ENCODE measurements around the gene EFS. TPM values are rescaled to one million over a fixed set of nuclear protein-coding genes. Genes with fewer than 3 reads are reported as not detected.

The EFS gene
- total RNA-seq, 4 donors from 2014 or later: 31.4 to 38.2 (median 34.2) TPM

DNA sequence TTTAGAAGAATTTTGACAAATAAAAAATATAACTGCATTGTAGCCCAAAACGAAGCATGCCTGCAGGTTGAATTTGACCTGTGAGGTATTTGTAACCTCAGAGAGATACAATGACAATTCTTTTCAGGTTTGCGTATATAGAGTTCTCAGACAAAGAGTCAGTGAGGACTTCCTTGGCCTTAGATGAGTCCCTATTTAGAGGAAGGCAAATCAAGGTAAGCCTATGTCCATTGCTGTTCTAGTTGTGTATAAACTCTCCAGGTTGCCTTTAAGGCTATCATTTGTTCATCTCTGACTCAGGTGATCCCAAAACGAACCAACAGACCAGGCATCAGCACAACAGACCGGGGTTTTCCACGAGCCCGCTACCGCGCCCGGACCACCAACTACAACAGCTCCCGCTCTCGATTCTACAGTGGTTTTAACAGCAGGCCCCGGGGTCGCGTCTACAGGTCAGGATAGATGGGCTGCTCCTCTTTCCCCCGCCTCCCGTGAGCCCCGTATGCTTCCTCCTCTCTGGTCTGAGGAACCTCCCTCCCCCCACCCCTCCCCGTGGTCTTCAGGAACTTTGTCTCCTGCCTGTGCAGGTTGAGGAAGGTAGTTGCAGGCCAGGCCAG is 41.0 kb downstream of the EFS start:
- no peaks in the 10 kb centered on the region for H3K27me3 ChIP-seq
- H3K9me3 ChIP-seq: no peaks in the 10 kb centered on the region
- DNase-seq (ENCODE audit: low spot score in 2 of 2): no peak
- H3K27ac ChIP-seq: no peak overlapping the region
- peaks cover 5 to 46% (median 23%) of the 10 kb centered on the region in 4 donors for H3K4me1 ChIP-seq
- H3K36me3 ChIP-seq: peaks cover 0 to 30% (median 19%) of the 10 kb centered on the region in 3 donors
- no peak overlapping the region for H3K4me3 ChIP-seq
- no peak for TF ChIP-seq EP300 (IDR thresholded peaks at IDR 0.05)
- TF ChIP-seq POLR2A (IDR thresholded peaks at IDR 0.05): no peak
- TF ChIP-seq CTCF (IDR thresholded peaks at IDR 0.05): no peak
- WGBS, 2 donors: 84 to 85% methylated on average over 18 of the region's 18 CpGs

DNA sequence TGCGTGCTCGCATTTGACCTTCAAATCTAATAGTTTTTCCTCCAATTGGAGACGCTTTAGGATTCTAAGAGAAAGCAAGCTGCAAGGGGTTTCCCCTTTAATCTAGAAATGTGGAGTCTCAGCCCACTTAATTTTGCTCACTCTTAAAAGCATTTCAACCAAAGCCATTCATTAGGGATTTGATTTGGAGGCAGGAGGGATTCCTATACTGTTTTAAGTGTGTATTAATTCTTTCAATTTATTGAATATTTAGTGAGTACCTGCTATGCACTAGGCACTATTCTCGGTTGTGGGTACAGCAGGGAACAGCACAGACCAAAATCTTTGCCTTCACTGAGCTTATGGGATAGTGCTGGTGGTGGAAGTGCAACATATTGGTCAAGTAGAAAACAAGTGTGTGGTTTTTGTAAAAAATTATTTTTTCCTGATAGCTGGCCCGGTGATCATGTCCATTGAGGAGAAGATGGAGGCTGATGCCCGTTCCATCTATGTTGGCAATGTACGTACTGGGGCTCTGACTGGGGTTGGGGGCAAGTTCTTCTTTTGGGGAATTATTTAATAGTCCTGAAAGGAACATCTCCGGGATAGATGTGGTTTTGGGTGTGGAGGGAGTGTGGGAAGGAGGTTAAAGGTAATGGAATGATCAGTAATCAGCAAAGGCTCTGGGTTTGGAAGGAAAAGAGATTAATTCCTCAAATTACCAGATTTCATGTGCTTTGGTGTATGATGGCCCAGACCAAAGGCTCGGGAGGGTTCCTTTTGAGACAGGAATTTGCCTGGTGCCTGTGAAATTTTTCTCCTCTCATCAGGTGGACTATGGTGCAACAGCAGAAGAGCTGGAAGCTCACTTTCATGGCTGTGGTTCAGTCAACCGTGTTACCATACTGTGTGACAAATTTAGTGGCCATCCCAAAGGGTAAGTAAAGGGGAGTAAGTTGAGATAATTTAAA is 42.1 kb downstream of the EFS start:
- TF ChIP-seq CTCF (IDR thresholded peaks at IDR 0.05): no peak
- DNase-seq (ENCODE audit: low spot score in 2 of 2): no peak
- H3K27ac ChIP-seq: peak overlapping the region in 3 of 4 donors; percentile 95 to 99 (median 98)
- H3K4me1 ChIP-seq: peaks cover 5 to 39% (median 20%) of the 10 kb centered on the region in 4 donors
- 35 to 37% methylated on average over 10 of the region's 10 CpGs for WGBS, 2 donors
- peaks cover 0 to 30% (median 19%) of the 10 kb centered on the region in 3 donors for H3K36me3 ChIP-seq
- H3K4me3 ChIP-seq: peak overlapping the region; percentile 78 to 99 (median 97)
- no peaks in the 10 kb centered on the region for H3K27me3 ChIP-seq
- no peaks in the 10 kb centered on the region for H3K9me3 ChIP-seq

DNA sequence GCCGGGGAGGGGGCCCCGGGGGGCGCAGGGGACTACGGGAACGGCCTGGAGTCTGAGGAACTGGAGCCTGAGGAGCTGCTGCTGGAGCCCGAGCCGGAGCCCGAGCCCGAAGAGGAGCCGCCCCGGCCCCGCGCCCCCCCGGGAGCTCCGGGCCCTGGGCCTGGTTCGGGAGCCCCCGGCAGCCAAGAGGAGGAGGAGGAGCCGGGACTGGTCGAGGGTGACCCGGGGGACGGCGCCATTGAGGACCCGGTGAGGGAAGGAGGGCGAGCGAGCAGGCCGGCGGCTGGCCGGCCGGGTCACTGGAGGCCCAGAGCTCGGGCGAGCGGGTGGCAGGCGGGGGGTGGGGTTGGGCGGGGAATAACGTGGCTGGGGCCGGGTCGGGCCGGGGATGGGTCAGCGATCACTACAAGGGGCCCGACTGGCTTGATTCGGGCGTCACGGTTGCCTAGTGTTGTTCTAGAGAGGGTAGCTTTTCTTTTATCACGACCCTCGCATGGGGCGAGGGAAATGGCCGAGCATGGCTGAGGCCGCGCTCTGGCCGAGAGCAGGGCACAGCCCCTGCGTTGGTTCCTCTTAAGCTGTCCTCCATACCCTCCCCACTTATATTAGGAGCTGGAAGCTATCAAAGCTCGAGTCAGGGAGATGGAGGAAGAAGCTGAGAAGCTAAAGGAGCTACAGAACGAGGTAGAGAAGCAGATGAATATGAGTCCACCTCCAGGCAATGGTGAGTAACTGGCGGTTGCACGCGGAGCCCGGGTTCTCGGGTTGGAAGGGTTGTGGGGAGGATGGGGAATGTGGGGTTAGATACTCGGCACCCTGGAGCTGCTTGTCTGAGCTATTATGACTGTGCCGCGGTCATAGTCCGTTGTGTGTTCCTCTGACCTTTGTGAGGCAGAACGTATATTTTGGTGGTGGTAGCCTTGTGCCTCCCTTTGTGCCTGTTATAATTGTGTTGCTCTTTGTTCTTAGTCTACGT is 43.1 kb downstream of the EFS start:
- Histone ChIP-seq H3K27me3 (no peaks in the 10 kb centered on the region), H3K4me3 (peak overlapping the region; percentile 78 to 99 (median 97)), H3K36me3 (peaks cover 0 to 30% (median 19%) of the 10 kb centered on the region in 3 donors), H3K27ac (peak overlapping the region; percentile 94 to 99 (median 96)), H3K9me3 (no peaks in the 10 kb centered on the region), H3K4me1 (peaks cover 5 to 35% (median 19%) of the 10 kb centered on the region in 4 donors)
- no peak for TF ChIP-seq CTCF (IDR thresholded peaks at IDR 0.05)
- TF ChIP-seq EP300 (IDR thresholded peaks at IDR 0.05): no peak
- TF ChIP-seq POLR2A (IDR thresholded peaks at IDR 0.05): no peak
- peak in 1 of 2 donors; percentile 23 for DNase-seq (ENCODE audit: low spot score in 2 of 2)
- 0 to 1% methylated on average over 24 to 31 of the region's 64 CpGs for WGBS, 2 donors

- Histone ChIP-seq H3K4me1 (peaks cover 5 to 35% (median 19%) of the 10 kb centered on the region in 4 donors), H3K36me3 (peaks cover 0 to 30% (median 19%) of the 10 kb centered on the region in 3 donors), H3K27me3 (no peaks in the 10 kb centered on the region), H3K27ac (peak within 1 kb of the TSS; percentile 94 to 99 (median 96)), H3K4me3 (peak within 1 kb of the TSS; percentile 78 to 99 (median 97)), H3K9me3 (no peaks in the 10 kb centered on the region)
- peak; percentile 99 for DNase-seq (ENCODE audit: low spot score in 2 of 2)
- 5 to 6% methylated on average over 32 to 36 of the region's 63 CpGs for WGBS, 2 donors
- TF ChIP-seq POLR2A (IDR thresholded peaks at IDR 0.05): peak; percentile 60 to 79
- peak in 1 of 5 experiments; percentile 36 for TF ChIP-seq CTCF (IDR thresholded peaks at IDR 0.05)
- TF ChIP-seq EP300 (IDR thresholded peaks at IDR 0.05): peak; percentile 80 to 94
These were observed 44.1 kb downstream of the EFS start, which contains the start of gene PABPN1 for GRCh38 chr14:23320584-23321571. TSS of gene PABPN1 (plus strand) at chr14:23321457. CDS start at chr14:23321470, 13 bp downstream.

All from tibial nerve (tissue), 4 donors.